ENCODE results near the gene SH3BP5L. TPM values are rescaled to one million over a fixed set of nuclear protein-coding genes. Genes with fewer than 3 reads are reported as not detected.

The SH3BP5L gene
- total and polyA plus RNA-seq, 2 of the 13 experiments (the other 11 are each of a cell fraction or from before 2014, with no cell fraction given) = 10.3 to 14.9 TPM

GRCh38 chr1:248838357-248839167 is 12.8 kb upstream of the SH3BP5L start (continued):
- TF ChIP-seq, protein P1, sequence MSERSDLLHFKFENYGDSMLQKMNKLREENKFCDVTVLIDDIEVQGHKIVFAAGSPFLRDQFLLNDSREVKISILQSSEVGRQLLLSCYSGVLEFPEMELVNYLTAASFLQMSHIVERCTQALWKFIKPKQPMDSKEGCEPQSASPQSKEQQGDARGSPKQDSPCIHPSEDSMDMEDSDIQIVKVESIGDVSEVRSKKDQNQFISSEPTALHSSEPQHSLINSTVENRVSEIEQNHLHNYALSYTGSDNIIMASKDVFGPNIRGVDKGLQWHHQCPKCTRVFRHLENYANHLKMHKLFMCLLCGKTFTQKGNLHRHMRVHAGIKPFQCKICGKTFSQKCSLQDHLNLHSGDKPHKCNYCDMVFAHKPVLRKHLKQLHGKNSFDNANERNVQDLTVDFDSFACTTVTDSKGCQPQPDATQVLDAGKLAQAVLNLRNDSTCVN (CRISPR knock-in tag; IDR thresholded peaks at IDR 0.05; ENCODE audit: borderline replicate concordance) = no peak; the same call in 1 of the 2 replicates
- TF ChIP-seq ETV5 (CRISPR knock-in tag; IDR thresholded peaks at IDR 0.05; ENCODE audit: borderline replicate concordance) = peak; percentile 12
- peak; percentile 77; the same call in 1 of the 2 replicates for TF ChIP-seq ZNF142 (CRISPR knock-in tag; IDR thresholded peaks at IDR 0.05)
- TF ChIP-seq ZNF18 (CRISPR knock-in tag; IDR thresholded peaks at IDR 0.05; ENCODE audit: insufficient replicate concordance) = no peak
- TF ChIP-seq ERF (CRISPR knock-in tag; IDR thresholded peaks at IDR 0.05) = peak; percentile 20; the same call in 1 of the 2 replicates
- TF ChIP-seq SOX13 (IDR thresholded peaks at IDR 0.05) = no peak
- TF ChIP-seq SOX13 (CRISPR knock-in tag; conservative IDR thresholded peaks at IDR 0.05 in 1 of 2, IDR thresholded peaks at IDR 0.05 in 1 of 2) = peak in 1 of 2 experiments; percentile 12; a peak in 1 of 4 replicates
- TF ChIP-seq ZMYM3 (CRISPR knock-in tag; IDR thresholded peaks at IDR 0.05) = no peak; the same call in 1 of the 2 replicates
- no peak for TF ChIP-seq HOXA7 (CRISPR knock-in tag; IDR thresholded peaks at IDR 0.05)
- TF ChIP-seq TBP (CRISPR knock-in tag; IDR thresholded peaks at IDR 0.05) = 0 out of 2 replicates have a peak, but pooled peaks have one; percentile 15
- TF ChIP-seq HMG20A (CRISPR knock-in tag; IDR thresholded peaks at IDR 0.05; ENCODE audit: borderline replicate concordance) = no peak
- peak; percentile 92 for TF ChIP-seq ZNF781 (CRISPR knock-in tag; IDR thresholded peaks at IDR 0.05; ENCODE audit: borderline replicate concordance, not compliant biosample characterization)
- TF ChIP-seq KLF16 (CRISPR knock-in tag; IDR thresholded peaks at IDR 0.05) = no peak
- peak; percentile 67; the same call in 1 of the 2 replicates for TF ChIP-seq ZNF333 (CRISPR knock-in tag; IDR thresholded peaks at IDR 0.05; ENCODE audit: borderline replicate concordance)
- peak; percentile 78 for TF ChIP-seq ZSCAN21 (CRISPR knock-in tag; IDR thresholded peaks at IDR 0.05; ENCODE audit: borderline replicate concordance)
- no peak for TF ChIP-seq SOX5 (CRISPR knock-in tag; IDR thresholded peaks at IDR 0.05; ENCODE audit: borderline replicate concordance)
- TF ChIP-seq, protein P2, sequence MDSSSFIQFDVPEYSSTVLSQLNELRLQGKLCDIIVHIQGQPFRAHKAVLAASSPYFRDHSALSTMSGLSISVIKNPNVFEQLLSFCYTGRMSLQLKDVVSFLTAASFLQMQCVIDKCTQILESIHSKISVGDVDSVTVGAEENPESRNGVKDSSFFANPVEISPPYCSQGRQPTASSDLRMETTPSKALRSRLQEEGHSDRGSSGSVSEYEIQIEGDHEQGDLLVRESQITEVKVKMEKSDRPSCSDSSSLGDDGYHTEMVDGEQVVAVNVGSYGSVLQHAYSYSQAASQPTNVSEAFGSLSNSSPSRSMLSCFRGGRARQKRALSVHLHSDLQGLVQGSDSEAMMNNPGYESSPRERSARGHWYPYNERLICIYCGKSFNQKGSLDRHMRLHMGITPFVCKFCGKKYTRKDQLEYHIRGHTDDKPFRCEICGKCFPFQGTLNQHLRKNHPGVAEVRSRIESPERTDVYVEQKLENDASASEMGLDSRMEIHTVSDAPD (CRISPR knock-in tag; IDR thresholded peaks at IDR 0.05) = peak; percentile 57; the same call in 1 of the 2 replicates
